HEK293T (cell line): ENCODE measurements around the gene RPP30.

ENCODE experiments used
- ARNT ChIP-seq: fragments of 450-650 bp; IDR thresholded peaks from 2 replicates; pipeline ENCODE4 v1.6.1; 2017; ENCODE audit warnings: mild to moderate bottlenecking
- BHLHE40 ChIP-seq: fragments of 450-650 bp; IDR thresholded peaks from 2 replicates; pipeline ENCODE4 v1.6.1; 2016; ENCODE audit warnings: mild to moderate bottlenecking, moderate library complexity, borderline replicate concordance
- LEF1 ChIP-seq: fragments of 450-650 bp; IDR thresholded peaks from 2 replicates; pipeline ENCODE4 v1.6.1; 2017; ENCODE audit warnings: mild to moderate bottlenecking, borderline replicate concordance
- NFRKB ChIP-seq: fragments of 450-650 bp; IDR thresholded peaks from 2 replicates; pipeline ENCODE4 v1.6.1; 2016; ENCODE audit warnings: mild to moderate bottlenecking, moderate library complexity
- SP1 ChIP-seq: fragments of 450-650 bp; IDR thresholded peaks from 2 replicates; pipeline ENCODE4 v1.6.1; 2017
- ZNF384 ChIP-seq: fragments of 450-650 bp; IDR thresholded peaks from 2 replicates; pipeline ENCODE4 v1.6.1; 2016

DNA sequence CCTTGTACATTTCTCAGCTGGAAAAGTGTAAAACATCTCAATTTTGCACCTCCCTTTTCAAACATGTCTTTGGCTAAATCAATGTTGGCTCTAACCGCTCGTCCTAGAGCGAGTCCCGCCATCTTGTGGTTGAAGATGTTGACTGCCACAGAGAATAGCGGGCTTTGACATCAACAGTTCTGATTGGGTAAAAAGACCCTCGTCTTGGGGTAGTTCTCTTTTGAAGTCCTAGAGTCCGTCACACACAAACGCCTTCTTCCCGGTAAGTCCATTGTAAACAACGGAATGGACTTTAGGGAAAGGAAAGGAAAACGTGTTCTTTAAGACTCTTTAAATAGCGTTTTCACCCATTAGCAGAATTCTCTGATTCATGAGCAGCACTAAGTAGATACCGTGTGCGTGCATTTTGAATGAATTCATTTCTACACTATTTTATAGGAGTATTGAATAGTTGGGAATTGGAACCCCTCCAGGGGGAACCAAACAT is 452 bp upstream of the RPP30 start:
- TF ChIP-seq BHLHE40, result no peak
- TF ChIP-seq SP1, result no peak
- TF ChIP-seq ZNF384, result no peak
- TF ChIP-seq NFRKB, result no peak
- no peak for TF ChIP-seq LEF1
- TF ChIP-seq ARNT, result no peak
